ENCODE measurements around the gene ZMYND11.

DNA sequence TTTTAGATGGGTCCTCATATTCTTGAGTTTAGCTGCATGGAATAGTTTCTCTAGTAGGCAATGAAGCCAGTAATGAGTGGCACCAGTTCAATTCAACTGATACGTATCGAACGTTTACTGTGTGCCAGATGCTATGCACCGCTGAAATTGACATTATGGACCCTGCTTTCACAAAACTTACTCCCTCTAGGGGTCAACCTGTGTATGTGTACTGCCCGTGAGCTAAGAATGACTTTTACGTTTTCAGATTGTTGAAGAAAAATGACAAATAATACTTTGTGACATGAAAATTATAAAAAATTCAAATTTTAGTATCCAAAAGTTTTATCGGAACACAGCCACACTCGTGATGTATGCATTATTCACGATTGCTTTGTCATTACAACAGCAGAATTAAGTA is 95.5 kb downstream of the ZMYND11 start:
- TF ChIP-seq WT1 (tag by site-specific recombination; IDR thresholded peaks at IDR 0.05) = no peak
- TF ChIP-seq ZSCAN16 (tag by site-specific recombination; IDR thresholded peaks at IDR 0.05) = no peak
- TF ChIP-seq FEZF1 (tag by site-specific recombination; IDR thresholded peaks at IDR 0.05) = no peak
- TF ChIP-seq, protein P1, sequence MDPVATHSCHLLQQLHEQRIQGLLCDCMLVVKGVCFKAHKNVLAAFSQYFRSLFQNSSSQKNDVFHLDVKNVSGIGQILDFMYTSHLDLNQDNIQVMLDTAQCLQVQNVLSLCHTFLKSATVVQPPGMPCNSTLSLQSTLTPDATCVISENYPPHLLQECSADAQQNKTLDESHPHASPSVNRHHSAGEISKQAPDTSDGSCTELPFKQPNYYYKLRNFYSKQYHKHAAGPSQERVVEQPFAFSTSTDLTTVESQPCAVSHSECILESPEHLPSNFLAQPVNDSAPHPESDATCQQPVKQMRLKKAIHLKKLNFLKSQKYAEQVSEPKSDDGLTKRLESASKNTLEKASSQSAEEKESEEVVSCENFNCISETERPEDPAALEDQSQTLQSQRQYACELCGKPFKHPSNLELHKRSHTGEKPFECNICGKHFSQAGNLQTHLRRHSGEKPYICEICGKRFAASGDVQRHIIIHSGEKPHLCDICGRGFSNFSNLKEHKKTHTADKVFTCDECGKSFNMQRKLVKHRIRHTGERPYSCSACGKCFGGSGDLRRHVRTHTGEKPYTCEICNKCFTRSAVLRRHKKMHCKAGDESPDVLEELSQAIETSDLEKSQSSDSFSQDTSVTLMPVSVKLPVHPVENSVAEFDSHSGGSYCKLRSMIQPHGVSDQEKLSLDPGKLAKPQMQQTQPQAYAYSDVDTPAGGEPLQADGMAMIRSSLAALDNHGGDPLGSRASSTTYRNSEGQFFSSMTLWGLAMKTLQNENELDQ (tag by site-specific recombination; IDR thresholded peaks at IDR 0.05; ENCODE audit: low read depth) = no peak
- TF ChIP-seq, protein P2, sequence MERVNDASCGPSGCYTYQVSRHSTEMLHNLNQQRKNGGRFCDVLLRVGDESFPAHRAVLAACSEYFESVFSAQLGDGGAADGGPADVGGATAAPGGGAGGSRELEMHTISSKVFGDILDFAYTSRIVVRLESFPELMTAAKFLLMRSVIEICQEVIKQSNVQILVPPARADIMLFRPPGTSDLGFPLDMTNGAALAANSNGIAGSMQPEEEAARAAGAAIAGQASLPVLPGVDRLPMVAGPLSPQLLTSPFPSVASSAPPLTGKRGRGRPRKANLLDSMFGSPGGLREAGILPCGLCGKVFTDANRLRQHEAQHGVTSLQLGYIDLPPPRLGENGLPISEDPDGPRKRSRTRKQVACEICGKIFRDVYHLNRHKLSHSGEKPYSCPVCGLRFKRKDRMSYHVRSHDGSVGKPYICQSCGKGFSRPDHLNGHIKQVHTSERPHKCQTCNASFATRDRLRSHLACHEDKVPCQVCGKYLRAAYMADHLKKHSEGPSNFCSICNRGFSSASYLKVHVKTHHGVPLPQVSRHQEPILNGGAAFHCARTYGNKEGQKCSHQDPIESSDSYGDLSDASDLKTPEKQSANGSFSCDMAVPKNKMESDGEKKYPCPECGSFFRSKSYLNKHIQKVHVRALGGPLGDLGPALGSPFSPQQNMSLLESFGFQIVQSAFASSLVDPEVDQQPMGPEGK (tag by site-specific recombination; IDR thresholded peaks at IDR 0.05) = no peak
- TF ChIP-seq, protein P3, sequence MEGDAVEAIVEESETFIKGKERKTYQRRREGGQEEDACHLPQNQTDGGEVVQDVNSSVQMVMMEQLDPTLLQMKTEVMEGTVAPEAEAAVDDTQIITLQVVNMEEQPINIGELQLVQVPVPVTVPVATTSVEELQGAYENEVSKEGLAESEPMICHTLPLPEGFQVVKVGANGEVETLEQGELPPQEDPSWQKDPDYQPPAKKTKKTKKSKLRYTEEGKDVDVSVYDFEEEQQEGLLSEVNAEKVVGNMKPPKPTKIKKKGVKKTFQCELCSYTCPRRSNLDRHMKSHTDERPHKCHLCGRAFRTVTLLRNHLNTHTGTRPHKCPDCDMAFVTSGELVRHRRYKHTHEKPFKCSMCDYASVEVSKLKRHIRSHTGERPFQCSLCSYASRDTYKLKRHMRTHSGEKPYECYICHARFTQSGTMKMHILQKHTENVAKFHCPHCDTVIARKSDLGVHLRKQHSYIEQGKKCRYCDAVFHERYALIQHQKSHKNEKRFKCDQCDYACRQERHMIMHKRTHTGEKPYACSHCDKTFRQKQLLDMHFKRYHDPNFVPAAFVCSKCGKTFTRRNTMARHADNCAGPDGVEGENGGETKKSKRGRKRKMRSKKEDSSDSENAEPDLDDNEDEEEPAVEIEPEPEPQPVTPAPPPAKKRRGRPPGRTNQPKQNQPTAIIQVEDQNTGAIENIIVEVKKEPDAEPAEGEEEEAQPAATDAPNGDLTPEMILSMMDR (tag by site-specific recombination; IDR thresholded peaks at IDR 0.05) = no peak
- TF ChIP-seq, protein P4, sequence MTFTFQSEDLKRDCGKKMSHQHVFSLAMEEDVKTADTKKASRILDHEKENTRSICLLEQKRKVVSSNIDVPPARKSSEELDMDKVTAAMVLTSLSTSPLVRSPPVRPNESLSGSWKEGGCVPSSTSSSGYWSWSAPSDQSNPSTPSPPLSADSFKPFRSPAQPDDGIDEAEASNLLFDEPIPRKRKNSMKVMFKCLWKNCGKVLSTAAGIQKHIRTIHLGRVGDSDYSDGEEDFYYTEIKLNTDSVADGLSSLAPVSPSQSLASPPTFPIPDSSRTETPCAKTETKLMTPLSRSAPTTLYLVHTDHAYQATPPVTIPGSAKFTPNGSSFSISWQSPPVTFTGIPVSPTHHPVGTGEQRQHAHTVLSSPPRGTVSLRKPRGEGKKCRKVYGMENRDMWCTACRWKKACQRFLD (tag by site-specific recombination; IDR thresholded peaks at IDR 0.05) = no peak
- TF ChIP-seq ZNF837 (tag by site-specific recombination; IDR thresholded peaks at IDR 0.05) = no peak
- no peak for TF ChIP-seq ZNF133 (tag by site-specific recombination; IDR thresholded peaks at IDR 0.05)
- TF ChIP-seq, protein P5, sequence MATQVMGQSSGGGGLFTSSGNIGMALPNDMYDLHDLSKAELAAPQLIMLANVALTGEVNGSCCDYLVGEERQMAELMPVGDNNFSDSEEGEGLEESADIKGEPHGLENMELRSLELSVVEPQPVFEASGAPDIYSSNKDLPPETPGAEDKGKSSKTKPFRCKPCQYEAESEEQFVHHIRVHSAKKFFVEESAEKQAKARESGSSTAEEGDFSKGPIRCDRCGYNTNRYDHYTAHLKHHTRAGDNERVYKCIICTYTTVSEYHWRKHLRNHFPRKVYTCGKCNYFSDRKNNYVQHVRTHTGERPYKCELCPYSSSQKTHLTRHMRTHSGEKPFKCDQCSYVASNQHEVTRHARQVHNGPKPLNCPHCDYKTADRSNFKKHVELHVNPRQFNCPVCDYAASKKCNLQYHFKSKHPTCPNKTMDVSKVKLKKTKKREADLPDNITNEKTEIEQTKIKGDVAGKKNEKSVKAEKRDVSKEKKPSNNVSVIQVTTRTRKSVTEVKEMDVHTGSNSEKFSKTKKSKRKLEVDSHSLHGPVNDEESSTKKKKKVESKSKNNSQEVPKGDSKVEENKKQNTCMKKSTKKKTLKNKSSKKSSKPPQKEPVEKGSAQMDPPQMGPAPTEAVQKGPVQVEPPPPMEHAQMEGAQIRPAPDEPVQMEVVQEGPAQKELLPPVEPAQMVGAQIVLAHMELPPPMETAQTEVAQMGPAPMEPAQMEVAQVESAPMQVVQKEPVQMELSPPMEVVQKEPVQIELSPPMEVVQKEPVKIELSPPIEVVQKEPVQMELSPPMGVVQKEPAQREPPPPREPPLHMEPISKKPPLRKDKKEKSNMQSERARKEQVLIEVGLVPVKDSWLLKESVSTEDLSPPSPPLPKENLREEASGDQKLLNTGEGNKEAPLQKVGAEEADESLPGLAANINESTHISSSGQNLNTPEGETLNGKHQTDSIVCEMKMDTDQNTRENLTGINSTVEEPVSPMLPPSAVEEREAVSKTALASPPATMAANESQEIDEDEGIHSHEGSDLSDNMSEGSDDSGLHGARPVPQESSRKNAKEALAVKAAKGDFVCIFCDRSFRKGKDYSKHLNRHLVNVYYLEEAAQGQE (tag by site-specific recombination; IDR thresholded peaks at IDR 0.05) = no peak
- no peak for TF ChIP-seq ZNF169 (tag by site-specific recombination; IDR thresholded peaks at IDR 0.05)
